DMS53 treated with DMSO at 0.1 percent for 48 hours (cell line): Measurements from ENCODE around the gene PEAK1.
"Not testable (repeated sequence)": the region's sequence is repeated elsewhere in the genome, so short reads cannot be mapped to it uniquely, and the experiment has no call there.

Source experiments
- DNase-seq: peaks from one replicate; lab custom pipeline; 2025; ENCODE audit not compliant: unreplicated experiment; lab: John Stamatoyannopoulos, UW

Gene PEAK1

DNA sequence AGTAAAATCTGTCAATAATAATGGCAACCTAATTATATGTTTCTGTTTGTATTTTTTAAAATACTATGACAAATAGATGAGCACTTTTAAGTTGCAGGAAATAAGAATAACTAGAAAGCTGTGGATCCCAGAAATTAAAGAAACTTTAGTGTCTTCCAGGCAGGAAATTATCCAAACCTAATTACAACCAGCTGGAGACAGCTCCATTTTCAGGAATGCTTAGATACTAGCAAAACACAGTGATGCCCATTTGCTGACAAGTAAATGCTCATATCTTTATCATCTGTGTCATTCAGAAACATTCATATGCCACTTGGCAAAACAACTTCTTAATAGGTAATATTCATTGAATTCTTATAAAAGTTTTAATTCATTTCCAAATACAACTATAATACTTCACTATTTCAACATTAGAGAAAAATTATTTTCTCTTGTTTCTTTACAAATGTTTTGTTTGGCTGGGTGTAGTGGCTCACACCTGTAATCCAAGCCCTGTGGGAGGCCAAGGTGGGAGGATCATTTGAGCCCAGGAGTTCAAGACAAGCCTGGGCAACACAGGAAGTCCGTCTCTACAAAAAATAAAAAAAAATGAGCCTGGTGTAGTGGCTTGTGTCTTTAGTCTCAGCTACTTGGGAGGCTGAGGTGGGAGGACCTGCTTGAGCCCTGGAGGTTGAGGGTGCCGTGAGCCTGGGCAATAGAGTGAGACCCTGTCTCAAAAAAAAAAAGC lies 179.9 kb downstream of the PEAK1 start:
- no peak for DNase-seq

DNA sequence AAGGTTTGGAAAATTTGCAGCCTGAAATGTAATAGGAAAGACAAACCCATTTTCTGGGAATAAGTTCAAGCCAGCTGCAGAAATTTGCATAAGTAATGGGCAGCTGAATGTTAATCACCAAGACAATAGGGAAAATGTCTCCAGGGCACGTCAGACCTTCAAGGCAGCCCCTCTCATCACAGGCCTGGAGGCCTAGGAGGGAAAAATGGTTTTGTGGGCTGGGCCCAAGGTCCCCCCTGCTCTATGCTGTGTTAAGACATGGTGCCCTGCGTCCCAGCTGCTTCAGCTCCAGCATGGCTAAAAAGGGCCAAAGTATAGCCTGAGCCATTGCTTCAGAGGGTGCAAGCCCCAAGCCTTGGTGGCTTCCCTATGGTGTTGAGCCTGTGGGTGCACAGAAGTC lies 184.3 kb downstream of the PEAK1 start:
- DNase-seq = no peak

DNA sequence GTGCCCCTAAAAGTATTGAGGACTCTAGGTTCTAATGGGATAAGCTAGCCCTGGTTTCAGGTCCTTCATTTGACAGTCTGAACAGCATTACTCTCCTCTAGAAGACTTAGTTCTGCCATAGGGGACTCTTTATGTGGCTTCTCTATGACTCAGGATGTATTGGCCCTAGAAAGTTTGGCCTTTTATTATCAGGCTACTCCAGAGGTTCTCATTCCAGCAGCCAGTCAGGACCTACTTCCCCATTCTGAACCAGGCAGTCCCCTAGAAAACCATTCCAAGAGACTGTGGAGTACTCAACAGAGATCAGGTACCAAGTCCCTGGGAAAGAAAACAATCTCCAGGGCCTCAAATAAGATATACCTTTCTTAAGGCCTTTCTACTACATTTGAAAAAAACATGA lies 191.1 kb downstream of the PEAK1 start:
- no peak for DNase-seq

DNA sequence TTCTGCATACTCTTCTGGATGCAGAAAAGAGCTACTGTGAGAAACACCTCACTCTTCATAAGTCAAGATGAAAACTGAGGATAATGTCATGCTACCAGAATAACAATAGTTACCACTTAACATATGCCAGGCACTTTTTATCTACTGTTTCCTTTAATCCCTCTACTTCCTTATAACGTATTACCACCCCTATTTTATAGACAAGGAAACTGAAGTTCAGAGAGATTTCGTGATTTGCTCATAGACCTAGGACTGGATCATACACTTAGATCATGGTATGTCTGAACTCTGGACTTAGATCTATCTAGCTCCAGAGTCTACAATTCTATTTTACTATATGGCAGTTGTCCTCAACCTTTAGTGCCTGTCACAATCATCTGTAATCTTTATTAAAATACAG lies 193.3 kb downstream of the PEAK1 start:
- DNase-seq = no peak

DNA sequence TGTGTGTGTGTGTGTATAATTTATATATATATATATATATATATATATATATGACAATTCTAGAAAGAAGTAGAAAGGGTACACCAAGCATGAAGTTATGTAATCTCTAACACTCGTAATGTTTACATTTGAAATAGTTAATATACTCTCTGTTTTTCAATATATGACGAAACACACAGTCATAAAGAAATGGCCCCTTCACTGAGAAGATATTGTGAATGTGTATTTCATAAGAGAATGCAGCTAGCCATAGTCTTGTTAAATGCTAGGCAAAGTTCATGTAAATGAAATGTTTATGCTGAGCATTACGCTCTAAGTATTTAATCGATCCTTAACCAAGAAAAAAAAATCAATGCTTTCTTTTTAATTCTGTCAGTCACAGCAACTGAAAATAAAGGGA lies 194.3 kb downstream of the PEAK1 start:
- no peak for DNase-seq

DNA sequence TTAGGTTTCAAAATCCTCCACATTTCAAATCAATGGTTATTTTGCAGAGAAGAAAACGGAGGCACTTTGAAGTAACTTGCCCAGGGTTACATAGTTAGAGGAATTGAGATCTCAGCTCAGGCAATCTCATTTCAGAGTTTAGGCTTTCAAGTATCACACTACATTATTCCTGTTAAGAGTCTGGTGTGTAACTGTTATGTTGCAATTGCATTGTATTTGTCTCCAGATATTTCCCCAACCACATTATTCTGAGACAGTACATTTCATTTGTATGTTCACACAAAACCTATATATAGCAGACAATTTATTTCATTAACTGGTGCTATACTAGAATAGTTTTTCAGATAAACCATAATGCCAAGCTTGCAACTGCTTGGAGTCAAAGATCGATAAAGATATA lies 194.8 kb downstream of the PEAK1 start:
- DNase-seq = no peak

DNA sequence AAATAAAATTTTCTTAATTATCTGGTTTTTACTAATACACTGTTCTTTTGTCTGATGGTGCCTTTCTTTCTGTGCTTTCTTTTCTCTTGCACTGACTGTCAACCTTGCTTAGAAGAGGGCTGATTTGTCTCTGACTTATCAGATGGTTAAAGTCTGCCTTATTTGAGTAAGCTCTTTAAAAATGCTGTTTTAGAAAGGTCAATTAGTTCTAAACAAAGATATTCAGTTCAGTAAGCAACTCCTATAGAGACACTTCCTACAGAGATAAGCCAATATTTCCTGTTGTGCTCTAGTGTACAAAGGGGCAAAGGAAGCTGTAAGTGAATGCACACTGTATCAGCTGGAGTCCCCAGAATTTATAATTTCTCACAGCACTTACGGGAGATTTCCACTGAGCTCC lies 195.6 kb downstream of the PEAK1 start:
- no peak for DNase-seq

DNA sequence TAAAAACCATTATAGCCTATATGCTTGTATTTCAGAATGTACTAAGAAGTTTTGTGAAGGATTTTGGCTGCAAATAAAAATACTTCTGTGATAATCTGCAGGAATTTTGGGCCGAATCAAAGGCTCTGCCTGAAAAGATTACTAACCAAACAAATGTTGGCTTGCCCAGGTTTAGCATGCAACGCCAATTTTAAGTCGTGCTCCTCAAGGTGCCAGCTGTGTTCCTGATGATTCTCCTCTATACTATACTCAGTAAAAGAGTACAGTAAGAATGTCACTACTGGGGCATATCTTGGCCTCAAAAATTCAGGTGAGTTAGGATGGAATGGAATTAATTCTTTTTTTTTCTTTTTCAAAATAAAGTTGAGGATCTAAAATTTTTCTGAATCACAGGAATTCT lies 198.2 kb downstream of the PEAK1 start:
- DNase-seq = no peak

DNA sequence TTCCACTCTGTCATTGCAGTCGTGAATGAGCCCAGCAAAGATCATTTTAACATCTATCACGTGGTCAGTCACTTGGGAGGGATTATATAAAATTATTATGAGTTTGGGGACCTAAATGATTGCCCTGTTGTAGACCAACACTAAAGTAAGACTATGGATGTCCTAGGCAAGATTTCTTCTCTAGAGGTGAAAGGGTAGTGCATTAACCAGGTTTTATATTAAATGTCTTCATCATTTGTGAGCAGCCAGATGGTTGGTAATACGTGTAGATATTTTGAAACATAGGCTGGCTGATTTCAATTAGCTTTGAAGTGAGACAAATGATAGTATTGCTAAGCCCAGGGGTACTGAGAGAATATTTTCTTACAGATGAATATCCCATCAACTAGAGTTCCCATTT lies 198.7 kb downstream of the PEAK1 start:
- DNase-seq = no peak

DNA sequence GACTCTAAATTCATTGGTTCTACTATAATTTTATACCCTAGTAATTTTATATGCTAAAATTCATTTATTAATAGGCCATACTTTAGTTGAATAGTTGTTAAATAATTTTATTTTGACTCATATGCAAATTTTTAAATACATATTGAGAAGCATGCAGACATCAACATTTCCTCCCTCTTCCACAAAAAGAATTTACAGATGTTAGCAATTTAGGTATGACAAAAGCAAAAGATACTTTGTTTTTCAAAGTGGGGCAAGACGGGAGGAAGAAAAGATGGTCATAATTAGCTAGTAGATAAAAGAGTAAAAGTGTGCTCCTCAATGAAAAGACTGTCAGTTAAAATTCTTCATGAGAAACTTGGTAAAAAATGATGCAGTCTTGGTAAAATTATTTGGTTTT lies 200.1 kb downstream of the PEAK1 start:
- no peak for DNase-seq

DNA sequence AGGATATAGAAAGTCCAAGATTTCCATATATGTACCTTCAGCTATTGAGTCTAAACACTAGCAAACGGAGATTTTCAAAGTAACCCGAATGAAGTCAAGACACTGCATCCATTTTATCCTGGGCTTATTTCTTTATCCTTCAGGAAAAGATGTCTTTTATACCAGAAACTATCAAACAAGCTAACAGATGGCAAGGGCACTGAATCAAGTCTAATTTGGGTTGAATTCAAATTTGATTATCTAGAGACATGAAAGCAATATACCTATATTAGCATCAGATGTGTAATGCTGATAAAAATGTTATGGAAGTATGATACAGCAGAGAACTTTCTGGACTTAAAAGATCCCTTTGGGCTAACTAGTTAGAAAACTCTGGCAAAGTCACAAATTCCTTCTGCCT lies 210.7 kb downstream of the PEAK1 start:
- DNase-seq = no peak

DNA sequence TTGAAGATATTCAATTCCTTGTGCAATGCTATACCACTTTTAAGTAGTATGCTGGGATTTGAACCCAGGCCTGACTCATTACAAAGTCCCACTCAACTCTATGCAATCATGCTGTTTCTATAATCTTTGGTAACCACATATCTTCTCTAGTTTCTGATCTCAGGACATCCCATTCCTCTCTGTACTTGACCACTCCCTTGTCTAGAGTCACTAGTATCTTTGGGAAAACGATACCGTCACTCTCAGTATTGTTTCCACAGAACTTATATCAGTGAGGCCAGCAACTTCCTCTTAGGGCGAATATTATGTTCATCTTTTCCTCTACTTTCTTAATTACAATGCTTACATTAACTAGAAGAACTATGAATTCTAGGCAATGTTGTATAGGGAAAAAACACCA lies 211.7 kb downstream of the PEAK1 start:
- no peak for DNase-seq

DNA sequence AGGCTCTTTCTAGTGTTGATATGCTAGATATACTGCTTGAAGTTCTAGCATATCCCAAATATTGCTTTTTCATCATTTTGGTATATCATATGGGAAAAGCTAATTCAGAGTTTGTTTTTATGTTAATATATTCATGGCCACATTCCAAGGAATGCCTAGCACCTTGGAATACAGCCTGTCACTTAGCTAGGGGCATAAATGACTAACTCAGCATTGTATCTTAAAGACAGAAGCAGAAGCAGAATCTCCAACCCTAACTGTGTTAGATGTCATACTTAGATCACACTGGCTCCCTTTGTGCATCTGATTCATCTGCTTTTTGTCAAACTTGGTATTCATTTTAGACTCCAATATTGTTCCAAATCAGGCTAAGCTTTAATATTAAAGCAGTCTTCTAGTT lies 218.2 kb downstream of the PEAK1 start:
- no peak for DNase-seq

DNA sequence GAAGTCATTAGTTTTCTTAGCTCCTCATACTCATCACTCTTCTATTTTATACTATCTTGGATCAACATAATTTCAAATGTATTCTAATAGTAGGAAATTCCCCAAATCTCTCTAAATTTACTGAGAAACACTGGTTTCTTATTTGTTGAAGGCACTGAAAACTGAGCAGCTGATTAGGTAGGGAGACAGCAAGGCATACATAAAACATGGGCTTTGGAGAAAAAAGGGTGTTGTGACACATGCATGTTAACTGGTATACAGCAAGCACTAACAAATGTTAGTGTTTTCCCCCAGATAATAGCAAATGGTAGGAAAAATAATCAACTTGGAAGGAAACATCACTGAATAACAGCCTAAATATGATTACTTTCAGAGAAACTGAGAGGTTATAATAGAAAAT lies 223.5 kb downstream of the PEAK1 start:
- no peak for DNase-seq

DNA sequence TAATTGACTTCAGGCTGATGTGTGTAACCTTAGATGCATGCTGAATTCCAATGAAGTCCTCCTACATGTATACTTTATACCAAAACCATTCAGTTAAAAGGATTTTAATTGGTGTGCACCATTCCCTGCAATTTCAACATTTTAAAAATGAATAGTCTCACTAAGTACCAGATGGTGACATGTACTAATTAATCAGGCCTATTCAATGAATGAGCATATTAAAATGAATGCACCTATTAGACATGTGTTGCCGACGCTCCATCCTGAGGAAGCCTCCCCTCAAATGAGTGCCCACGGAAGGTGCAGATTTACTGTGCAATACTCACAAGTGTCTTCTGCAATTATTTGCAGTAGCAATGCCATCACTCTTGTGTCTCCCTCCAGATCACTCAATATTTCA lies 224.3 kb downstream of the PEAK1 start:
- DNase-seq = no peak

DNA sequence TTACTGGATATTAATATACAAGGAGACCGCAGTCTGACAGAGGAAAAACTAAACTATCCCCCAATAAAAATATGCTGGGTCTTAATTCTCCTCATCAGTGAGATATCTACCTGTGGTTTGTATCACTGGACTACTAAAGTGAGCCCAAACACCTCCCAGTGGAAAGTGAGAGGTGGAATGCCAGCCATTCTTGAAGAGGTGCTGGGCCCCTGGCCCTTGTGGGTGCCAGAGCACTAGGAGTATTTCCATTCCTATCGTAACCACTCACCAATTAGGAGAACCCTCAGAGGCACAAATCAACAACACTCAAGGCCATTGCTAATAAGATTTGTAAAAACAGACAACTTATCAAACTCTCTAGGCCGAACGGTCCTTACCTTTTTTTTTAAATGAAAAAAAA lies 227.5 kb downstream of the PEAK1 start:
- no peak for DNase-seq

DNA sequence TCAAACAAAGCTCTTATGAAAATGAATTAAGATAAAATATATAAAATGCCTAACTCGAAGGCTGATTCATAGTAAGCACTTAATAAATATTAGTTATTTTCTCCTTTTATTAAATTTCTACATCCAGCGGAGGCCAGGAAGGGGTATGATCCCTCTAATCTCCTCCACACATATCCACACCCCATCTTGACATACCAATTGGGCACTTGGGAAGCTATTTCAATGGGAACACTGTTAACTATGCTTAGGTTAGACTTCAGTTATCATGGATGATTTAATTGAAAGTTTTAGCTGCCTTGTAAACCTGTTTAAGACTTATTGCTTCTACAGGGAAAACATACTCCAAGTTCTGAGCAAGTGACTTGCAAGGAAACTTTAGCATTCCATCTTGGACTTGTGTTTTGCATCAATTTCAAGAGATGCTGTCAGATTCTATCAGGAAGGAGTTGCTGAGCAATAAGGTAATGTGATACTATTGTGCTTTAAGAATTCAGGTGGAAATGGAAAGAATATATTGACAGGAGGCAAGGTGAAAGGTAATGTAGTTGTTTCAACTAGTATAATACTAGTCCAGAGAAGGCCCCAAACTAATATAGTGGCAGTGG lies 228.6 kb downstream of the PEAK1 start:
- no peak for DNase-seq

DNA sequence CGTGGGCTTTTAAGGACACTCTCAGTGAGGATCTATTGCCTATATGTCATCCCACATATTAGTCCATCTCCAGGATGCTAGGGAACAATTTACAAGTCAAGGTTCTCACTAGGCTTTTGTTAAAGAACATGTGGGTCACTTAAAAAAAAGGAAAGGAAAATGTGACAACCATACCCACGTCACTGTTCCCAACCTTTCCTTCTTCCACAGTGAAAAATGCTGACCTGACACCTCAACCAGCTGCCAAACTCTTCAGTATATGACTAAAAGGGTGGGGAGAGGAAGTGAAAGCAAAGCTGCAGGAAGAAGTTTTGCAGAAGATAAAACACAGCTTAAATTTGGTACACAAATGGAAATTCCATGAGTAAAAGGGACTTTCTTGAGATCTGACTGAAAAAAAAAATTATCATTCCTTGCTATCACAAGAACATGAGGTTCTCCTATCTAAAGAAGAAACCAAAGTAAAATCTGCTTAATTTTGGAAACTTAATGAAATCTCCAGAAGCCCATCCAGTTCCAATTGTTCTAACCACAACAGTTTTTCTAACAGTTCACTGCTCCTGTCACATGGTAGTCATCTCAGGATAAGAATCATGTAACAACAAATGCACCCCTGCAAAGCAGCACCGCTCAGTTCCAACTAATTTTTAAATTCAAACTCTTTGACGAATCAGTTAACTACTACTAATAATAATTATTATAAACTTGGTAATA lies 232.0 kb downstream of the PEAK1 start:
- DNase-seq = no peak

DNA sequence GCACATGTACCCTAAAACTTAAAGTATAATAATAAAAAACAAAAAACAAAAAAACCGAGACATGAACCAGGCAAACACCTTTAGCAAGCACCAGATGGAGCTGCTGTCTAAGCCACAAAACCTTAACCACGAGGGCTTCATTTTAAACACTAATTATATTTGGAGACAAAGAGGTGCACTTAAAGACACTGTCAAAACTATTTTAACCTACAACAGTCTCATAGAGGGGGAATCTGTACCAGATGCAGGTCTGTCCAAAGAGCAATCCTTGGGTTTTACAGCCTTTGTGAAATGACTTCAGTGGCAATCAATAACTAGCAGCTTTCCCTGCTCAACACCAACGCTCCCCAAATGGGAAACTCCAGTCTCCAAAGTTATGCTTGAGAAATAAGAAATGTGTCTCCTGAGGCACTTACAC lies 233.3 kb downstream of the PEAK1 start:
- DNase-seq = no peak

DNA sequence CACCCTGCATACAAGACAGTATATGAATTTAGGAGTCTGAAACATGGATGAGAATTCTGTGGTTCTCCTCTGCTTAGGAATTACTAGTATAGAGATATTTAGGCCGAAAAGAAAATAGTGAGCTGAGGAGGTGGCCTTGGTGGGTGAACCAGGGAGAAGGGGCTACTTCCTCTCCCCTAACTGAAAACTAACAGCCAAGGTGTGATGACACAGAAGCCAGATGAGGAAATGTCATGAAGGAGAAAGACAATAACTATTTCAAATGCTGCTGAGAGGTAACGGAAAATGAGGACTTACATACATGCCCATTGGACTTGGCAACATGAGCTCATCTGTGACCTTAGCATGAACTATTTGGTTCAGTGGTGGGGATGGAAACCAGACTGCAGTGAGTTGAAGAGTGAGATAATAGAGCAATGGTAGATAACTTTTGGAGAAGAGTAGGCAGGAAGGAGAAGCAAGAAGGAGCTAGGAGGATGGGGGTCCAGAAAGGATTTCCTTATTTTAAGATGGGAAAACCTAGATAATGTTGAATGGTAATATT lies 234.6 kb downstream of the PEAK1 start:
- DNase-seq = no peak

DNA sequence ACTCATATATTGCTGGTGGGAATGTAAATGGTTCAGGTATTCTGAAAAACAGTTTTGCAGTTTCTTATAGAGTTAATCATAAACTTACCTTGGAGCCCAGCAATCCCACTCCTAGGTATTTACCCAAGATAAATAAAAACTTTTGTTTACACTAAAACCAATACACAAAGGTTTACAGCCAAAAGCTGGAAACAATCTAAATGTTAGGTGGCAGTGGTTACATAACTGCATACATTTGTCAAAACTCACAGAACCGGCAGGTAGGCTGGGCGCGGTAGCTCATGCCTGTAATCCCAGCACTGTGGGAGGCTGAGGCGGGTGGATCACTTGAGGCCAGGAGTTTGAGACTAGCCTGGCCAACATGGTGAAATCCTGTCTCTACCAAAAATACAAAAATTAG lies 235.6 kb downstream of the PEAK1 start:
- DNase-seq = not testable (repeated sequence)

DNA sequence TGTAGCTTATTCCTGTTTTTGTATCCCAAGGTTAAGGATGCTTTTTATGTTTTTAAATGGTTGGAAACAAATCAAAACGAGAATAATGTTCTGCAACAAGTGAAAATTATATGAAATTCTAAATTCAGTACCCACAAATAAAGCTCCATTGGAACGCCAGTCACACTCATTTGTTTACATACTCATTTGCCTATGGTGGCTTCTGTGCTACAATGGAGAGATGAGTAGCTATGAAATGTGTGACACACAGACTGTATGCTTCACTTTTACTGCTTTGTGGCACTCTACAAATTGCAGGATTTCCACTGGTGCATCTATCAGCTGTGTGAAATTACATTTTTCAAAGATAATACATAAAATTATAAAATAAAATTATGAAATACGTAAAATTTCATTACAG lies 236.8 kb downstream of the PEAK1 start:
- DNase-seq = no peak
